HUES48 (cell line): Measurements from ENCODE around the gene KRTCAP3.

Source experiments
- H3K27ac ChIP-seq: one replicate; pipeline ENCODE4 v1.7.0; 2013; ENCODE audit warnings: low read depth, low read length, inconsistent platforms
- H3K27me3 ChIP-seq: 2 replicates; pipeline ENCODE4 v1.6.1; 2013; ENCODE audit warnings: mild to moderate bottlenecking, low read length; ENCODE audit not compliant: control insufficient read depth, insufficient read depth
- H3K36me3 ChIP-seq: 2 replicates; pipeline ENCODE4 v1.6.1; 2013; ENCODE audit warnings: low read length; ENCODE audit not compliant: control insufficient read depth, insufficient read depth
- H3K4me1 ChIP-seq: 2 replicates; pipeline ENCODE4 v1.6.1; 2013; ENCODE audit warnings: mild to moderate bottlenecking, low read length; ENCODE audit not compliant: control insufficient read depth, insufficient read depth
- H3K4me3 ChIP-seq: 2 replicates; pipeline ENCODE4 v1.5.1; 2013; ENCODE audit warnings: mild to moderate bottlenecking, low read depth, low read length
- H3K9ac ChIP-seq: 2 replicates; pipeline ENCODE4 v1.6.1; 2013; ENCODE audit warnings: mild to moderate bottlenecking, low read depth, low read length, moderate library complexity
- H3K9me3 ChIP-seq: 2 replicates; pipeline ENCODE4 v1.6.1; 2013; ENCODE audit warnings: low read length; ENCODE audit not compliant: control insufficient read depth, insufficient read depth

KRTCAP3 gene

GRCh38 chr2:27489498-27490397 lies 47.6 kb downstream of the KRTCAP3 start, which contains the start of gene IFT172:
Gene IFT172, minus strand, starts transcription at chr2:27489743. Its CDS starts 90 bp downstream, at chr2:27489653.
- H3K27ac ChIP-seq, result peak within 1 kb of the TSS; percentile 38

GRCh38 chr2:27492557-27492956 lies 50.4 kb downstream of the KRTCAP3 start:
- Histone ChIP-seq H3K27me3 (peaks cover 26% of the 10 kb centered on the region), H3K4me3 (no peak overlapping the region), H3K4me1 (peaks cover 4% of the 10 kb centered on the region), H3K27ac (no peak overlapping the region), H3K9ac (no peak overlapping the region), H3K36me3 (no peaks in the 10 kb centered on the region), H3K9me3 (no peaks in the 10 kb centered on the region)

More at GRCh38 chr2:27489498-27490397, 47.6 kb downstream of the KRTCAP3 start, which contains the start of gene IFT172:
- Histone ChIP-seq H3K27me3 (peaks cover 10% of the 10 kb centered on the region), H3K4me3 (peak within 1 kb of the TSS; percentile 89), H3K9me3 (no peaks in the 10 kb centered on the region), H3K9ac (peak within 1 kb of the TSS; percentile 32; the same call in 1 of the 2 replicates), H3K36me3 (no peaks in the 10 kb centered on the region), H3K4me1 (peaks cover 4% of the 10 kb centered on the region)

DNA sequence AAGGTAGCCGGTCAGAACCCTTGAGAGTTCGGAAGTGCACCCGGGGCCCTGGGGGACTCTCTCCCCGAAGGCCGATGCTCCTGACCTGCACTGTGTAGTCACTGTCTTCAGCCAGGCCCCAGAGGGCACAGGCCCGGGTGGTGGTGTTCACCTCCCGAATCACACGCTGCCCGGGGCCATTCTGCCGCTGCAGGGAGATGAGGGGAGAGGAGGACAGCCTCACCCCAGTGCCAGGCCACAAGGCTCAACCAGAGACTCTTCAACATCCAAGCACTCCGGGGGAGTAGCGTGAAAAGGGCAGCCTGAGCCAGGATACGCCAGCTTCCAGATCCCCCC lies 51.7 kb downstream of the KRTCAP3 start:
- H3K4me3 ChIP-seq, result peak overlapping the region; percentile 75; the same call in 1 of the 2 replicates
- H3K27me3 ChIP-seq, result peaks cover 26% of the 10 kb centered on the region

More for the DNA sequence above, 51.7 kb downstream of the KRTCAP3 start:
- Histone ChIP-seq H3K9ac (no peak overlapping the region), H3K9me3 (no peaks in the 10 kb centered on the region), H3K27ac (no peak overlapping the region), H3K36me3 (no peaks in the 10 kb centered on the region), H3K4me1 (peaks cover 4% of the 10 kb centered on the region)
